ENCODE data around the gene CDKN2B.
"Not testable (repeated sequence)": the region's sequence is repeated elsewhere in the genome, so short reads cannot be mapped to it uniquely, and the experiment has no call there.

CDKN2B gene

DNA sequence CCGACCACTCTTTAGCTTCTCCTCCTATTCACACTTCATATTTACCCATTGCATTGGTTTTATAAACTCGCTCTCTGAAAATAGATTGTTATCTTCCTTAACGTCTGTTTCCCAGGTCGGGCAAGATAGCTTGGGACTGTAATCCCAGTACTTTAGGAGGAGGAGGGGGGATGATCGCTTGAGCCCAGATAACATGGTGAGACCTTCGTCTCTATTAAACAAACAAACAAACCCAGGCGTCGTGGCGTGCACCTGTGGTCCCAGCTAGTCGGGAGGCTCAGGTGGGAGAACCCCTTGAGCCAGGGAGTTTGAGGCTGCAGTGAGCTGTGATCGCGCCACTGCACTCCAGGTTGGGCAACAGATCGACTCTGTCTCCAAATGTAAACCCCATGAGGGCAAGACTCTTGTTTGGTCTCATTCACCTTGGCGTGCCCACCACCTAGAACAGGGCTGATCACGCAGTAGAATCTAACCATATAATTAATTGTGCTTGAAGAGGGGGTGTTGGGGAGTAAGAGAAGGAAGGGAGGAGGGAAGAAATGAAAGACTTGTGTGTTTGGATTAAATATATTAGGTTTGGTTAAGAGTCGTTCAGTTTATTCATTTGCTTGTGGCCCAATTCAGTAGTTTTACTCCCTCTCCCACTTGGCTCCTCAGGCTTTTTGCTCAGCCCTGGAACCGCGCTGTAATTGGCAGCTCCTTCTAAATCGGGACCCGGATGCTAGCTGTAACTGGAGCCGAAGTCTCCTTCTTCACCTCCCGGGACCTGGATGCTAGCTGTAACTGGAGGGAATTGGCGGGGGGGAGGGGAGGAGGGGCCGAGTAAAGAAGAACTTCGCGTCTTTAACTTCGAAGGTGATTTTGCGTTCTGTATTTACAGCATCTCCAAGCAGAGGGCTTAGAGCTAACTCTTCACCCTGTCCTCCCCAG, 39.8 kb downstream of the CDKN2B start:
- DNase-seq (ENCODE audit: low spot score): no peak

DNA sequence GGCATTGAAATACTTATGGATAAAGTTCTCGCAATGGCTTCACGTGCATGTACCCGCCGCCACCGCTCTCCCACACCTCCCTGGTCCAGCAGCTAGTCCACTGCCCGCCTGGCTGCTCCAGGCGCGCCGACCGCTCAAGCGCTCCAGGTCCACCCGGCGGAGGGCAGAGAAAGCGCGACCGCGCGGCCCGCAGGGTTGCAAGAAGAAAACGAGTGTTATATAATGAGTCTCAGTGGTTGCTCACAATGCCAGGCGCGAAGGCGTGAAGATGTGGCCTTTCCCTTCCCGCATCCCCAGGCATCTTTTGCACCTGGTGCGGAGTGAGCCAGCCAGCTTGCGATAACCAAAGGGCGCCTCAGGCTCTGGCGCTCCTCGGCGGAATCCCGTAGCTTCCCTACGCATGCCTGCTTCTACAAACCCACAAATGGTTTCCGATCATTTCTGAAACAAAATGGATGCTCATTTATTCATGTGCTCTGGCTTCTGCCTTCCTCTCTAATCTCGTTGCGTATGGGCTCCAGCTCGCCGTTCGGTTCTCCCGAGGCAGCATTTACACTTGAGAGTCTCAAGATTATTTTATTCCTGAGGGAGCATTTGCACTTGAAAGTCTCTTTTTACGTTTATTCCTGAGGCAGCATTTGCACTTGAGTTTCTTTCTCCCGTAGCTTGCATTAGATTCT, 40.6 kb downstream of the CDKN2B start:
- no peak for DNase-seq (ENCODE audit: low spot score)

DNA sequence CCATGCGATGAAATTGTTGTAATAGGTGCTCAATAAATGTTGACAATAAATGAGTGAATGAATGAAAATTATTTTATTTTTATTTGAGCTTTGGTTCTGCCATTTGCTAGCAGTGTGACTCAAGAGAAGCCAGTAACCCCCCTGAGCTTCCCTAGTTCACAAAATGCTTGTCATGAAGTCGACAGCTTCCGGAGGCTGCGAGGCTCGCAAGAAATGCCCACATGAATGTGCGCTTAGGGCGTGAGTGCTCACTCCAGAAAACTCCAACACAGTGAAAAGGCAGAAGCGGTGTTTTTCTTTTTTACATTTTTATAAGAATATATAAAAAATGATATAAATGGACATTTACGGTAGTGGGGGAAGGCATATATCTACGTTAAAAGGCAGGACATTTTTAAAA, 41.4 kb downstream of the CDKN2B start:
- DNase-seq (ENCODE audit: low spot score): no peak

DNA sequence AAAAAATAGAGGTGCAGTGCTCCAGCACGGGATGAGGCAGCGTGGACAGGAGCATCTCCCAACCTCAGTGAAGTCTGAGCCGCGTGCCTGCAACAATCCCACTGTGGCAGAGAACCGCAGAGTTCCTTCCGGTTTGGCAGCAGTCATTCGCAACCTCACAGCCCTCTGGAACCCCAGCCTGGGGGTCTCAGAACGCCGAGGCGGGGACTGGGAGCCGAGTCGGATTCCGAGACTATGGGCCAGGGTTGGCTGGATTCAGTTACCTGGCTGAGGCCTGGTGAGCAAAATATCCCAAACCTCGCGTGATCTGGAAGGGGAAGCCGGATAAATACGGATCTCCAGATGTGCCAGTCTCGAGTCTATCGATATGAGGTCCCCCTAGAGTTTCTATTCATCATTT, 41.9 kb downstream of the CDKN2B start:
- no peak for DNase-seq (ENCODE audit: low spot score)

DNA sequence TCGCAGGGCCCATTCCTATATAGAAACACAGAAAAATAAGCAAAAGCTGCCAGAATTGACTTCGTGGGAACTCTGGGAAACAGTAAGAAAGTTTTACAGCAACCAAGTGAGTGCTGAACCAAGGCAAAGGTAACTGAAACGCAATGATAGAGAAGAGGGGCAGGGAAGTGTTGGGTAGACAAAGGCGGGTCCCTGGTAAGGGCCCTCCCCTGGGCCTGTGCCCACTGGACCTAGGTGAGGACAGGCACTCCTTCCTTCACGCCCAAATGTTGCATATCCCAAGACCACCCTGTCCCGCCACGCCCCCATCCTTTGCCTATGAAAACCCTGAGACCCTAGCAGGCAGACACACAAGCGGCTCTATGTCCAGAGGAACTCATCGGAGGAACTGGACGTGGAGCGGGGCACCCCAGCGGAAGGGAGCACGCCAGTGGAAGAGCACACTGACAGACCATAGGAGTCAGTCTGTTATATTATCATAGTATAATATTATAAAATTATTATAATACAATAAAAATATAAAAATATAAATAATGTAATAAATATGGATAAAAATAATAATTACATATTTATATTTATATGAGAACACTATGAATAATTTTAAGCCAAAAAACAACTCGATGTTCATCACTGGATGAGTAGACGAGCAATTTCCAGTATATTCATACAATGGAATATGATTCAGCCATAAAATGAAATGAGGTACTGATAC, 42.8 kb downstream of the CDKN2B start:
- DNase-seq (ENCODE audit: low spot score): no peak

DNA sequence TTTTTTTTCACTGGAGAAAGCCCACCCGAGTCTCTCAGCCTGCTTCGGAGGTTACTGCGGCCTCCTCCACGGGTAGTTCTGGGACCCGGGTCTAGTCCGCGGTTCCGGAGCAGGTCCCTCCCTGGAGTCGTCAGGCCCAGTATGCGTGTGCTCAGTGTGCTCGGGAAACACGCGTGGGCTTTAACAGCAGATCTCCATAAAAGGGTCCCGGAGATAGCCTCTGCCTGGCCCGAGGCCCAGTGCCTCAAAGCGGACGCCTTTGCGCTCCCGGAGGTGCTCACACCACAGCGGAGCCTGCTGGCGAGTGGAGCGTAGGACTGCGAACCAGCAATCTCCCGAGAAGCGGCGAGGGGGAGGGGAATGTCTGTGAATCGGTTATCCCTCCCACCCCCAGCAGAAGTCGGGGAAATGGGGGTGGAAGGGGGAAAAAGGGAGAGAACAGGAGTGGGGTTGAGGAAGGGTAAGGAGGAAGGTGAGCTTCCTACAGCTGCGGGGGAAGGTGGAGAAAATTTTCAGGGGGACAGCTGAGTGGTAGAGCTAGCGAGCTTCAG, 43.6 kb downstream of the CDKN2B start:
- no peak for DNase-seq (ENCODE audit: low spot score)

DNA sequence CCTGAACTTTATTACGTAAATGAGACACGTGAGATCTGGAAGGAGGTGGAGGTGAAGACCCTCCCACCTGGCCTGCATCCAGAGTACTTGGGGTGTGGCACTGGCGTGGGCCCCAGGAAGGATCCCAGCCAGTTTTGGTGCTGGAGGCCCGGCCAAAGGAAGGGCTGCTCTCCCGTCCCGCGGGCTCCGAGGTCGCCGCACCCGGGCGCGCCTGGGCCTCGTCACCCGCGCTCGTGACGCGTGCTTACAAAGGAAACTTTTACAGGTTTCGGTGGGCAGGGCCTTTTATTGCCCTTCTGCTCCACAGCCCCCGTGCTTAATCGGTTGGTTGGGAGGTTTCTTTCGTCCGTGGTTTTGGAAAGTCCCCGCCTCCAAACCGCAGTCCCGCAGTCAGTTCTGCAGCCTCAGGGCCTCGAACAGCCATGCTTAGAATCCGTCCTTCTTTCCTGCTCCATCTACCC, 44.1 kb downstream of the CDKN2B start:
- no peak for DNase-seq (ENCODE audit: low spot score)

DNA sequence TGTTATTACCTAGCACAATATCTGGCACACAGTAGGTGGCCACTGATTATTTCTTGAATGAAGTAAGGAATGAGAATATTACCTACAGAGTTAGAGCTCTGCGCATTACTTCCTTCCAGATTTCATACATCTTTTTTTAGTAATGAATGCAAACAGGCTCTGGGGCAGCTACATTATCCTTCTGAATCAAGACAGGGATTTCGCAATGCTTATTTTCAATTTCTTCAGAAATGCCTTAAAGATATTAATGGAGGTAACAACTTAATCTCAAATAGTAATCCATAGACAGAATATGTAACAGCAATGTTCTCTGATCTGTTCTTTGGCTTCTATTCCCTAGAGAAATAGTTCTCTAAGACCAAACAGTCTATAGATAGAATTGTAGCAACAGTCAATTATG, 47.5 kb downstream of the CDKN2B start:
- no peak for DNase-seq (ENCODE audit: low spot score)

DNA sequence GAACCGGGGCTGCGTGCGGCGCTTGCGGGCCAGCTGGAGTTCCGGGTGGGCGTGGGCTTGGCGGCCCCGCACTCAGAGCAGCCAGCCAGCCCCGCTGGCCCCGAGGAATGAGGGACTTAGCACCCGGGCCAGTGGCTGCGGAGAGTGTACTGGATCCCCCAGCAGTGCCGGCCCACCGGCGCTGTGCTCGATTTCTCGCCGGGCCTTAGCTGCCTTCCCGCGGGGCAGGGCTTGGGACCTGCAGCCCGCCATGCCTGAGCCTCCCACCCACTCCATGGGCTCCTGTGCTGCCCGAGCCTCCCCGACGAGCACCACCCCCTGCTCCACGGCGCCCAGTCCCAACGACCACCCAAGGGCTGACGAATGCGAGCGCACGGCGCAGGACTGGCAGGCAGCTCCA, 49.8 kb downstream of the CDKN2B start:
- DNase-seq (ENCODE audit: low spot score): not testable (repeated sequence)

DNA sequence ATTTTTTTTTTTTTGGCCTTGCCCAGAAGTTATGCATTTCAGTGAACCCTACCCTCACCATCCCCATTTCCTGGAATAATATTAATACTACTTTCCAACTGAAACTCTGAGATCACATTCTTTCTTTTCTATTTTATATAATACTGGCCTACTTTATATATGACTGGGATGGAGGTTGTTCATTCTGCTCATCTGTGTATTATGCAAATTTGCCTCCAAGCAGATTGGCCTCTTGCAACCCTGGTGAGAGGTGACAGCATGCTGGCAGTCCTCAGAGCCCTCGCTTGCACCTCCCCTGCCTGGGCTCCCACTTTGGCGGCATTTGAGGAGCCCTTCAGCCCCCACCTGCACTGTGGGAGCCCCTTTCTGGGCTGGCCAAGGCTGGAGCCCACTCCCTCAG, 50.3 kb downstream of the CDKN2B start:
- no peak for DNase-seq (ENCODE audit: low spot score)
